Suprapubic skin (tissue), 3 donors: ENCODE measurements around the gene SLC16A12.

Source experiments
- CTCF ChIP-seq, 2 donors: fragments of 200-600 bp in 1 of 2; fragments of 450-650 bp in 1 of 2; sonication (generic) in 1 of 2; IDR thresholded peaks; one replicate each; pipeline ENCODE4 v1.5.1; 2016 to 2019; ENCODE audit warnings: antibody characterized with exemption in 2 of 2, mild to moderate bottlenecking in 1 of 2, moderate library complexity in 1 of 2
- POLR2A ChIP-seq, 2 donors: fragments of 450-650 bp; IDR thresholded peaks; one replicate each; pipeline ENCODE4 v1.6.1; 2017; ENCODE audit warnings: antibody characterized with exemption in 2 of 2, mild to moderate bottlenecking in 2 of 2, moderate library complexity in 2 of 2

GRCh38 chr10:89475591-89475998 is 59.8 kb downstream of the SLC16A12 start:
- TF ChIP-seq POLR2A (IDR thresholded peaks at IDR 0.05) (no peak), CTCF (IDR thresholded peaks at IDR 0.05) (no peak)
